ENCODE results near the gene PHKA1.

GRCh38 chrX:72573158-72573511 is 141.0 kb downstream of the PHKA1 start:
- TF ChIP-seq CTCF (conservative IDR thresholded peaks at IDR 0.05) (no peak), EZH2 (IDR thresholded peaks at IDR 0.05; ENCODE audit: low read depth) (no peak)
